Hematopoietic multipotent progenitor cell treated with erythropoietin and hydrocortisone succinate and interleukin-3 and kit ligand, for 15 days (in vitro differentiated cells): ENCODE results near the gene SOX21.

Experiments used
- DNase-seq: peaks from one replicate; pipeline ENCODE4 v3.0.0-alpha.2; 2015; ENCODE audit warnings: low spot score

Gene SOX21

GRCh38 chr13:94709001-94709834, 3.1 kb downstream of the SOX21 start:
- DNase-seq: no peak

- no peak for DNase-seq
Measured at GRCh38 chr13:94708031-94708859, 4.1 kb downstream of the SOX21 start.

- DNase-seq: no peak
Measured at GRCh38 chr13:94707400-94708021, 4.8 kb downstream of the SOX21 start.

GRCh38 chr13:94706843-94707399, 5.4 kb downstream of the SOX21 start:
- DNase-seq: no peak

- DNase-seq: no peak
Measured at GRCh38 chr13:94706101-94706842, 6.1 kb downstream of the SOX21 start.

- no peak for DNase-seq
Measured at GRCh38 chr13:94705081-94706030, 7.0 kb downstream of the SOX21 start.

GRCh38 chr13:94704377-94705080, 7.8 kb downstream of the SOX21 start:
- DNase-seq: no peak

- DNase-seq: no peak
Measured at GRCh38 chr13:94703721-94704314, 8.5 kb downstream of the SOX21 start.

GRCh38 chr13:94703271-94703670, 9.1 kb downstream of the SOX21 start:
- no peak for DNase-seq

GRCh38 chr13:94702181-94703041, 9.9 kb downstream of the SOX21 start:
- no peak for DNase-seq

GRCh38 chr13:94701313-94702180, 10.8 kb downstream of the SOX21 start:
- no peak for DNase-seq

GRCh38 chr13:94700536-94700935, 11.8 kb downstream of the SOX21 start:
- DNase-seq: no peak

GRCh38 chr13:94700051-94700535, 12.3 kb downstream of the SOX21 start:
- no peak for DNase-seq

GRCh38 chr13:94696171-94696570, 16.2 kb downstream of the SOX21 start:
- DNase-seq: no peak

GRCh38 chr13:94692030-94692429, 20.3 kb downstream of the SOX21 start:
- DNase-seq: no peak

GRCh38 chr13:94683409-94683808, 28.9 kb downstream of the SOX21 start:
- DNase-seq: no peak

GRCh38 chr13:94682229-94682628, 30.1 kb downstream of the SOX21 start:
- no peak for DNase-seq
